Uterus (tissue), 2 donors: ENCODE data around the gene NTRK1.

Experiments used
- POLR2A ChIP-seq, 2 donors: fragments of 450-650 bp; IDR thresholded peaks; one replicate each; pipeline ENCODE4 v1.6.1; 2016; ENCODE audit warnings: antibody characterized with exemption in 2 of 2, mild to moderate bottlenecking in 1 of 2, moderate library complexity in 1 of 2
- TF ChIP-seq, protein P1 (sequence below), 4 experiments: fragments of 200-600 bp in 2 of 4; fragments of 450-650 bp in 2 of 4; sonication (generic) in 2 of 4; IDR thresholded peaks; one replicate each; pipeline ENCODE4 v1.5.1; 2016 to 2019; ENCODE audit warnings: antibody characterized with exemption in 4 of 4, mild to moderate bottlenecking in 2 of 4, moderate library complexity in 1 of 4

DNA sequence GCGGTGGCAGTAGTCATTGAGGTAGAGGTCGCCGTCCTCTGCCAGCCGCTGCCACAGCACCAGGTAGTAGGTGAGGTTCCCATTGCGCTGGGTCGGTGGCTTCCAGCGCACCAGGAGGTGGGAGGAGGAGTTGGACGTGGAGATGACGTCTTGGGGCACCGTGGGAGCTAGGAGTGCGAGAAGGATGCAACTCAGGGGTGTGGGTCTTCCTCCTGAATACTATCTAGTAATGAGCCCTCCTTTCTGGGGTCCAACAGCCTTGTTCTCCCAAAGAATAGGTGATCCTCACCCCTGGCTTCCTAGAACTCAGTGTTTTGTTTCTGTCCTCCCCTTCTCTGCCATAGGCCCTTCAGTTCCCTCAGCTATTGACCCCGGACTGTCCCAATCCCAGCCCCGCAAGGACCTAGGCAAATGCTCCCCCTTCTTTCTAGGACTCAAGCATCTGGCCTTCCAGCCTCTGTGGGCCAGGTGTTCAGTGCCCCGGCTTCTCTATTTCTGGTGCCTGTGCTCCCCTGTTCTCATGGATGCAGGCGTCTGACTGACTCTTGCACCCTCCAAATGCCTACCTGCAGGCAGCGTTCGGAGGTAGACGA, 14.6 kb upstream of the NTRK1 start:
- TF ChIP-seq, protein P1, sequence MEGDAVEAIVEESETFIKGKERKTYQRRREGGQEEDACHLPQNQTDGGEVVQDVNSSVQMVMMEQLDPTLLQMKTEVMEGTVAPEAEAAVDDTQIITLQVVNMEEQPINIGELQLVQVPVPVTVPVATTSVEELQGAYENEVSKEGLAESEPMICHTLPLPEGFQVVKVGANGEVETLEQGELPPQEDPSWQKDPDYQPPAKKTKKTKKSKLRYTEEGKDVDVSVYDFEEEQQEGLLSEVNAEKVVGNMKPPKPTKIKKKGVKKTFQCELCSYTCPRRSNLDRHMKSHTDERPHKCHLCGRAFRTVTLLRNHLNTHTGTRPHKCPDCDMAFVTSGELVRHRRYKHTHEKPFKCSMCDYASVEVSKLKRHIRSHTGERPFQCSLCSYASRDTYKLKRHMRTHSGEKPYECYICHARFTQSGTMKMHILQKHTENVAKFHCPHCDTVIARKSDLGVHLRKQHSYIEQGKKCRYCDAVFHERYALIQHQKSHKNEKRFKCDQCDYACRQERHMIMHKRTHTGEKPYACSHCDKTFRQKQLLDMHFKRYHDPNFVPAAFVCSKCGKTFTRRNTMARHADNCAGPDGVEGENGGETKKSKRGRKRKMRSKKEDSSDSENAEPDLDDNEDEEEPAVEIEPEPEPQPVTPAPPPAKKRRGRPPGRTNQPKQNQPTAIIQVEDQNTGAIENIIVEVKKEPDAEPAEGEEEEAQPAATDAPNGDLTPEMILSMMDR (IDR thresholded peaks at IDR 0.05): no peak
- TF ChIP-seq POLR2A (IDR thresholded peaks at IDR 0.05): no peak
